Measurements from ENCODE around the gene IFT172.
"Not testable (repeated sequence)": the region's sequence is repeated elsewhere in the genome, so short reads cannot be mapped to it uniquely, and the experiment has no call there.

The IFT172 gene

GRCh38 chr2:27494284-27494943 lies 4.9 kb upstream of the IFT172 start:
- DNase-seq: no peak

- DNase-seq: no peak
These were observed 4.4 kb upstream of the IFT172 start for GRCh38 chr2:27493948-27494283.

DNA sequence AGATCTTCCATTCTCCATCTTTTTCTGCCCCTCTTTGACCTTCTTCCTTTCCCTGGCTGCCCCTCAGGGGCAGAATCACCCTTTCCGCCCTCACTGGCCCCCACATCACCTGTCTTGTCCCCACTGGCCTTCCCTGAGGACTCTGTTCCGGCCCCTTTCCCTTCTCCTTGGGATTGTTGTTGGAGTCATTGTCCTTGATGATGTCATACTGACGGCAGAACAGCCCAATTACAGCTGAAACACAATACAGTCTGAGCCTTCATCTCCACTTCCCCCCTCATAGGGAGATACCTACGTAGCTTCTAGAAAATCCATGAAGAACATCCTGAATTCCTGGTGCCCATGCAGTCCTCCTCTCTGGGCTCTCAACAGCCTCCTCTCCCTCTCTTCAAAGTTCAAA lies 3.0 kb upstream of the IFT172 start:
- DNase-seq: no peak

DNA sequence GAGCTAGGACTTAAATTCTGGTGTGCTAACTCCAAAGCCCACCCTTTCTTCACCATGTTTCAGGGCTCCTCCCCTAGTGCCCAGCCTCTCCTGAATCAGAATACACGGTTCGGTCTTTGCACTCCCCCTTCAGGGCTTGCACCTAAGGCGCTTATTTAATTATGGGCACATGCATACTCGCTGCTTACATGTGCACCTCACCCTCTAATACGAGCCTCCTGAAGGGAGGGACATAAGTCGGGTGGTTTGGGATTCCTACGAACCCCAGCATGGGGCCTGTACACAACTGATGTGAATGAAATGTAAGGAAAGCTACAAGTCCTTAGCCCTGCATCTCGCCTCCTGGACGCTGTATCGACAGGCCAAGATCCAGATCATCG lies 435 bp downstream of the IFT172 start:
- DNase-seq: peak; percentile 24

- no peak for DNase-seq
These were observed 4.0 kb downstream of the IFT172 start for GRCh38 chr2:27485496-27485895.

DNA sequence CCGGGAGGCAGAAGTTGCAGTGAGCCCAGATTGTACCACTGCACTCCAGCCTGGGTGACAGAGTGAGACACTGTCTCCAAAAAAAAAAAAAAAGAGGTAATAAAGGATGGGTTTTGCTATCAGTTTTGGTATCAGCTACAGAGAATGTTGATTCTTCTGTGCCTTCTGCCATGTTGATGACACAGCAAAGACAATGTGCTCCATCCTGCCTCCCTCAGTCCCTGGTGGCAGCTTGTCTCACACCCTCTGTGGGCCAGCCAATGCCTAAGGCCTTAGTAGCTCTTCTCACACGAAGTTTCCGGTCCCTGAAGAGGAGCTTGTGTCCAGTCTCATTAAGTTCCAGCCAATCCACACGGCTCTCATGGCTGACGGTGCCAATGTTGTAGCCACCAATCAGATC lies 17.6 kb downstream of the IFT172 start:
- no peak for DNase-seq

DNA sequence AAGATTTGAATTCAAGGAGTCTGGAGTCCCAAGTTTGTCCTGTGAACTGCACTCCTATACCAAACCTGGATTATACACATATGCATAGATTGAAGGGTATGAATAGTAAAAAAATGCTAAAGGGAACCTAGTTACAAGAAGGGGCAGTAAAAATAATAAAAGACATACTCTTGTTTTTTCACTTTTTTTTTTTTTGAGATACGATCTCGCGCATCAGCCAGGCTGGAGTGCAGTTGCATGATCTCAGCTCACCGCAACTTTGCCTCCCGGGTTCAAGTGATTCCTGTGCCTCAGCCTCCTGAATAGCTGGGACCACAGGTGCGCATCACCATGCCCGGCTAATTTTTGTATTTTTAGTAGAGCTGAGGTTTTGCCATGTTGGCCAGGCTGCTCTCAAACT lies 25.1 kb downstream of the IFT172 start:
- no peak for DNase-seq

GRCh38 chr2:27461118-27461517 lies 28.4 kb downstream of the IFT172 start:
- DNase-seq: no peak

- DNase-seq: no peak
These were observed 35.6 kb downstream of the IFT172 start for GRCh38 chr2:27453968-27454367.

DNA sequence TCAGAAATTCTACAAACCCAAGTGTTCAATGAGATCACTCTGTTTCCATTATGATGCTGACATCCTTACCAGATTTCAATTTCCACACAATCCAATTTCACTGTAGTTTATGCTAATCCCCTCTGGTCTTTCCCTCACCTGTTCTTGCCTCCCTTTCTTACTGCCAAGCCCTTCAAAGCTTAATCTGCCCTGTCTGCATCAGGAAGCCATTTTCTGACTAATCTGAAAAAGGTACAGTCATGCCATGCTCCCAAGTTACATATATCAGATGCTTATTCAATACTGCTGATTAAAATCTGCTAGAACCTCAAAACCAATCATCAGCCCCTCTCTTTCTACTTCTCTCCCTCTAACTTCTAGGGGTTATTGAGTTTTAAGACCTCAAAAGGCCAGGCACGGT lies 38.4 kb downstream of the IFT172 start:
- DNase-seq: no peak

- no peak for DNase-seq
These were observed 41.2 kb downstream of the IFT172 start for GRCh38 chr2:27448381-27448780.

GRCh38 chr2:27446057-27446456 lies 43.5 kb downstream of the IFT172 start:
- no peak for DNase-seq

DNA sequence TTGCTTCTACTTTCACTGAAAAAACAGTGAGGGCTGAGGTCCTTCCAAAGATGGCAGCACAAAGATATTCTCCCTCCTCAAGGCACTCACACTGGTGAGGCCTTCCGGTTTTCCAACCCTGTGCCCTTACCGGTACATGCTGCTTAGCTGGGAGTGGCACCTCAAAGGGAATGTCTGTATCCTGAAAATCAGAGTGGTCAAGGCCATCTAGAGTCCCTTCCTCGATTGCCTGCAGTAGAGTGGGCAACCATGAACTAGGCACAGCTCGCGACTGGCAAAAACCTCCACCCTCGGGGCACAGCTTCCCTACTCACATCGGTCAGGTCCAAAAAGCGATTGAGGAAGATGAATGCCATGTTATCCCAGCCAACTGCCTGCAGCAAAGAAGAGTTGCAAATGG lies 43.9 kb downstream of the IFT172 start:
- DNase-seq: no peak

GRCh38 chr2:27445155-27445554 lies 44.4 kb downstream of the IFT172 start:
- no peak for DNase-seq

- DNase-seq: no peak
These were observed 46.6 kb downstream of the IFT172 start for GRCh38 chr2:27442920-27443282.

DNA sequence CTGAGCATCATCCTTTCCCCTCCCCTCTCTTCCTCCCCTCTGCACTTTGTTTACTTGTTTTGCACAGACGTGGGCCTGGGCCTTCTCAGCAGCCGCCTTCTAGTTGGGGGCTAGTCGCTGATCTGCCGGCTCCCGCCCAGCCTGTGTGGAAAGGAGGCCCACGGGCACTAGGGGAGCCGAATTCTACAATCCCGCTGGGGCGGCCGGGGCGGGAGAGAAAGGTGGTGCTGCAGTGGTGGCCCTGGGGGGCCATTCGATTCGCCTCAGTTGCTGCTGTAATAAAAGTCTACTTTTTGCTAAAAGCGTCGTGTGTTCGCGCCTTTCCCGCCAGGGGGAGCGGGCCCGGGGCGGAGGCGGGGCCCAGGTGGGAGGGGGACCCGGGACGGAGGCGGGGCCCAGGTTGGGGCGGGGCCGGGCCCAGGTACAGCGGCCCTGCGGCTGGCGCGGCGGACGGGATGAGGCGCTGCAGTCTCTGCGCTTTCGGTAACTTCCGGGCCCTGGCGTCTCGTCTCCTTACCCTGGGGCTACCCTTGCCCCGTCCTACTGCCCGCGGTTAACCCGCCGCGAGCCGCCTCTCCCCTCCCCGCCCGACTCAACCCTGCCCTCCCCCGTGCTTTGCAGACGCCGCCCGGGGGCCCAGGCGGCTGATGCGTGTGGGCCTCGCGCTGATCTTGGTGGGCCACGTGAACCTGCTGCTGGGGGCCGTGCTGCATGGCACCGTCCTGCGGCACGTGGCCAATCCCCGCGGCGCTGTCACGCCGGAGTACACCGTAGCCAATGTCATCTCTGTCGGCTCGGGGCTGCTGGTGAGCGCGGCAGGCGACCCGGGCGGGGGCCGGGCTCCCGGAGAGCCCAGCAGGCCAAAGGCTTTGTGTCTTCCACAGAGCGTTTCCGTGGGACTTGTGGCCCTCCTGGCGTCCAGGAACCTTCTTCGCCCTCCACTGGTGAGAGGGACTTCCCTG lies 47.3 kb downstream of the IFT172 start, which contains the start of gene KRTCAP3:
Gene KRTCAP3 (plus strand): TSS at position 424 of the 962 bp plus-strand sequence. CDS start 32 bp downstream, at position 456.
- DNase-seq: peak; percentile 62

- DNase-seq: no peak
These were observed 48.2 kb downstream of the IFT172 start for GRCh38 chr2:27441226-27441926.

DNA sequence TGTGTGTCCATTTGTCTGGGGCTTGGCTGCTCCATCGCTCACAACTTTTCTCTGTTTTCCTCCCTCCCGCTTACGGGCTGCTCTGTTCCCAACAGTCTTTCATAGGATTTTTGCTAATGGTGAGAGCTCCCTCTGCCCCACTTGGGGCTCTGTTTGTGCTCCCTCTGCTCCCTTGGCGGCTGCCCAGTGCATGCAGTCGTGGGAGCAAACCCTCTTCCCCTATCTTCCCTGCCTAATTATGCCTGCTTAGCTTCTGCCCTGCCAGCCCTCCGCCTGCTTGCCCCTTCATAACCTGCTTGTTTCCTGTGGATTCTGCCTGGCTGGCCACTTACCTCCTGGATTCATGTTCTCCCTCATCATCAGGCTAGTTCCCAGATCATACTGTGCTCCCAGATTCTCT lies 53.9 kb downstream of the IFT172 start:
- no peak for DNase-seq

- DNase-seq: peak; percentile 15
These were observed 58.1 kb downstream of the IFT172 start for GRCh38 chr2:27431395-27431794.

DNA sequence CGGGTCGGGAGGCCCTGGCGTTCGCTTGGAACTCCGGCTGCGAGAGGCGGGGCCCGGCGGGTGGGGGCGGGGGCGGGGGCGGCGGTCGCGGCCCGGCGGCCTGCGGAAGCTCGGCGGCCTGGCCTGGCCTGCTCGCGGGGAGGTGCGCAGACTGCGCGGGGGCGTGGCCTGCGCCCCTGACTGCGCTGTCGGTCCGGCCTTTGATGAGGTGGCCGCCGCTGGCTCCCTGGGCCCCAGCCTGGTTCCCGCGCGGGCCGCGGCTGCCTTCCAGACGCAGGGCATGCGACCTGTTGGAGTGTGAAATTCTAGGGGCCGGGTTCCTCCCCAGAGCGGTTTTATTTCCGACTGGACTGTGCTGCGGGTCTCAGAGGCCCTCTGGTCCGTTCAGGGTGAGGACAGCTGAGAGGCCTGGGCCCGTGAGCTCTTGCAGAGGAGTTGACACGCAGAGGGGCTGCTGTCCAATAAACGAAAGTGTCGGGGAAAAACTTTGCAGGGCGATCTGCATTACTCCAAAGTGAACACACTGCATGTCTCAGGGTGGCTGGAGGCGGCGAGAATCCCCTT lies 60.5 kb downstream of the IFT172 start:
- DNase-seq: peak; percentile 56

GRCh38 chr2:27428213-27428977 lies 61.1 kb downstream of the IFT172 start, which contains the start of gene NRBP1:
TSS of gene NRBP1 (plus strand) at chr2:27428631. CDS start at chr2:27433274, 4,643 bp downstream.
- DNase-seq: peak; percentile 91

DNA sequence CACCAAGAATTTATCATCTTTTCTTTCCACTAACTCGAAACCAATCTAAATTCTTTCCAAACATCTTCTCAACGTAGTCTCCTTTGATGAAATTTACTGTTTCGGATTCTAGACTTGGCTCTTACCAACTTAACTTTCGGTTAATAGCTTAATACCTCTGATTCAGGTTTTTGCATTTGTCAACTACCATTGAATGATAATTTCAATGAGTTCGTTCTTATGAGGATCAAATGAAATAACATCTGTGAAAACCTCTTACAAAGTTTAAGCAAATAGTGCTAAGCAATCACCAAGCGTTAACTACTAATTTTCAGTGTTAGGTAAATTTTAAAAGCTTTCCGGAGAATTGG lies 61.7 kb downstream of the IFT172 start:
- no peak for DNase-seq

DNA sequence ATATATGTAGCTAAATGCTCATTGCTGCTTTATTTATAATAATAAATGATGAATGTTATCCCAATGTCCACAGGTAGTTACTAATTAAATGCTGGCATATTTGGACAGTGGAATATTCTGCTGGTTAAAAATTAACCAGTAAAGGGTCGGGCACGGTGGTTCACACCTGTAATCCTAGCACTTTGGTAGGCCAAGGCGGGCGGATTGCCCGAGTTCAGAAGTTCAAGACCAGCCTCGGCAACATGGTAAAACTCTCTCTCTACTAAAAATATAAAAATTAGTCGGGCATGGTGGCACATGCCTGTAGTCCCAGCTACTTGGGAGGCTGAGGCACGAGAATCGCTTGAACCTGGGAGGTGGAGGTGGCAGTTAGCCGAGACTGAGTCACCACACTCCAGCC lies 64.5 kb downstream of the IFT172 start:
- DNase-seq: not testable (repeated sequence)

All from activated CD4-positive, alpha-beta T cell treated with anti-CD3 and anti-CD28 coated beads, Interleukin-2, amount 50 U/mL, for 1 hour (primary cell).